ENCODE data around the gene ZNF70.
A peak's percentile ranks its signal among the peaks of the same experiment; 100 is the strongest.

Gene ZNF70

DNA sequence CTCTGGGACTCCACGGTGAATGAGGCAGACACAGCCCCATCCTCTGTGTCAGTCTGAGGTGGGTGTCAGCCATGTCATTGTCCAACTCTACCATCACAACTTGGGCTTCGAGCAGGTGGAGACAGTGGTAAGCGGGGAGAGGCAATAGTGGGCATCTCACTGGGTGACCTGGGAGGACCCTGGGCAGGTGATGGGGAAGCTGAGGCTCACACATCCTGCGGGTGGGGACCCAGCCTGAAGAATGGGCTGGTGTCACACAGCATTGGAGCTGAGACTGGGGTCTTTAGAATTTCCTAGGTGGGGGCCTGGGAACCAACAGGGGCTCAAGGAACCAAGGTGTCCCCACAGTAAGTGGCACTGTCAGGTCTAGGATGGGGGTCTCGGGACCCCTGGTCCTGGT lies 28.8 kb upstream of the ZNF70 start:
- H3K4me3 ChIP-seq (ENCODE audit: low read depth, low read length): no peak overlapping the region

DNA sequence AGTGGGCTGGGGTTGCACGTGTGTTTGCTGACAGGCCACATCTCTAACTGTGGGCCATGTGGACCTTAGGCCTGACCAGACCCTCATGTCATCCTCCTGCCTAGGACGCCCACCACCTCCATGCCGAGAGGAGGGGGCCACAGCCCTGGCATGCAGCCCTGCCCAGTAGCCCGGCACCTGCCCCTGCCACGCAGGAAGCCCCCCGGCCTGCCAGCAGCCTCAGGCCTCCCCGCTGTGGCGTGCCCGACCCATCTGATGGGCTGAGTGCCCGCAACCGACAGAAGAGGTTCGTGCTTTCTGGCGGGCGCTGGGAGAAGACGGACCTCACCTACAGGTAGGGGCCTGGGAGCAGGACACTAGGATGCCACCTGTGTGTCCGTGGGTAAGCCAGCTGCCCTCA lies 28.2 kb upstream of the ZNF70 start:
- H3K4me3 ChIP-seq (ENCODE audit: low read depth, low read length): no peak overlapping the region

DNA sequence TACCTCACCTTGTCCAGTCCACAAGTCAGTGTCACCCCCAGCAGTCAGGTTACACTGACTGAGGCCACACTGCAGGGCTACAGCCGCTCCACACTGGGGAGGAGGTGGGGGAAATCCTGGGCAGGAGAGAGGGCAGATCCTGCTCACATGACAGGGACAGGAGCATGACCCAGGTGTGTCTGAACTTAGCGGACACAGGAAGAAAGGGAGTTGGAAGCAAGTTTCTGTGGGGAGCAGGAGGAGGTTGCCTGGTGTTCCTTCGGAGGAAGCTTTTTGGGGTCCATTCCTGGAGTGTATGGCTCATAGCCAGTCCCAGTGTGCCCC lies 27.6 kb upstream of the ZNF70 start:
- no peak overlapping the region for H3K4me3 ChIP-seq (ENCODE audit: low read depth, low read length)

DNA sequence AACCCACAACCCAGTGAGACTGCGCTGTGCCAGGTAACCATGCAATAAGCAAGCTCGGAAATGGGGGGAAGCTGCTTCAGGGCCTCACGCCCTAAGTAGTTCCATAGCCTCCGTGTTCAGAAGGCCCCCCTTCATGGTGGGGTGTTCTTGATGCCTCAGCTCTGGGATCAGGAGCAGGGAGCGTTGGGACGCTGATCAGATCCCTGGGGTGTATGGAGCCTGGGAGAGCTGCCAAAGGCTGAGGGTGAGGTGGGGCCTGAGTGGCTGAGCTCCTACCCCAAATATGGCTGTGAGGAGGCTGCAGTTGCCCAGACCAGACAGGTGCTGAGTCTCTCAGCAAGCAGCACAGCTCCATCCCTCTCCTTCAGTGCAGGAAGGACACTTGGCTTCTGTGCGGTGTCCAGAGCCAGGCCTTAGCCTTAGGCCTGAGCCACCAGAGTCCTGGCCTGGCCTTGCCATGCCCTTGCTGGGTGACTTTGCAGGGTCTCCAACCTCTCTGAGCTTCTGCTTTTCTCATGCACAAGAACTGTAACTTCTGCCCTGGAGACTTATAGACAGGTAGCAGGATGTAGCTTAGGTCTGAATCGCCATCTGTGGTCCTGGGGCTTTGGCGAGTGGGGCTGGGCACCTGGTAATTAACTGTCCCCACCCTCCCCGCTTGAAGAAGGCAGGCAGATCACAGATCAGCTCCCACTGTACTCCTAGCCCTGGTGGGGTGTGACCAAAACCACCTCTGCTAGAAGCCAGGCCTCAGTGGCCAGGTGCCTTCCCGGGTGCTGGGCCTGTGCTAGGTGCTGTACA lies 27.1 kb upstream of the ZNF70 start:
- no peak overlapping the region for H3K4me3 ChIP-seq (ENCODE audit: low read depth, low read length)

DNA sequence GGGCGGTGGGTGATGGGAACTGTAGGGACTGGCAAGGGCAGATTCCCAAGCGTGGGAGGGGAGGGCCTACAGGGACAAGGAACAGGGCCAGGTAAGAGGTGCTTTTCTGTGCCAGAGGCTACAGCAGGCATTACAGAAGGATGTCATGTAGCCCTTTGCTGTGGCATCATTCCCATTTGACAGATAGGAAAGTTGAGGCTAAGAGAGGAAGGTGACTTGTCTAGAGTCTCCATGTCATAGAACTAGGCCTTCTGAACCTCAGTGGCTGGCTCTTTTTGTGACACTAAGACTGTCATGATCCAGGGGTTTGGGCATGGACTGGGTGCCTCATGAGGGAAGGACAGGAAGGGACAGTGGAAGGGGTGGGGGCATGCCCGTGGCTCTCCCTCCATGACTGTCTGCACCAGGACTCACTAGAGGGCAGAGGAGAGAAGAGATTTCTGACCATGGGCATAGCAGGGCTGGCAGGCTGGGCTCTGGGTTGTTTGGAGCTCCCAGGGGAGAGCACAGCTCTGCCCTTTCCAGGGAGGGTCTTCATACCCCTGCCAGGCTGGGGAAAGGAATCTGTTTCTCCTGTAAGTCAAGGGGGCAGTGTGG lies 25.0 kb upstream of the ZNF70 start:
- no peak overlapping the region for H3K4me3 ChIP-seq (ENCODE audit: low read depth, low read length)

DNA sequence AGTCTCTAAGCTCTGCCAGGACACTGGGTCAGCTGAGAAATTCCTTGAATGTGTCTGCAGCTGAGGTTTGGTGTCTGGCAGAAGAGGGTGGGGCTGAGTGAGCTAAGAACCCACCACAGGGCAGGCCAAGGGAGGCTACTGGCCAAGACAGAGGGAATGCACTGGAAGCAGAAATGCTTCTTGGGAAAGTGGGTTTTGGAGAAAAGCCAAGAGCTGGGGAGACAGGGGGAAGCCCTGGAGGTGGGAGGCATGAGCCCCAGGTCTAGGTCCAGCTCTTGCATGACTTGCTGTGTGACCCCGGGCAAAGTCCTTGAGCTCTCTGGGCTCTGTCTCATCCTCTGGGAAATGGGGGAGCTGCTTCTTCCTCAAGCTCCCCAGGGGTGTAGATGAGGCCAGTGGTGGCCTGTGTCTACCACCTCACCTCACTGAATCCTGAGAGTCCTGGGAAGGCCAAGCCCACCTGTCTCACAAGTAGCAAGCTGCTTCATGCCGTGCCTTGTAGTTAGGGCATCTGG lies 24.1 kb upstream of the ZNF70 start:
- no peak overlapping the region for H3K4me3 ChIP-seq (ENCODE audit: low read depth, low read length)

DNA sequence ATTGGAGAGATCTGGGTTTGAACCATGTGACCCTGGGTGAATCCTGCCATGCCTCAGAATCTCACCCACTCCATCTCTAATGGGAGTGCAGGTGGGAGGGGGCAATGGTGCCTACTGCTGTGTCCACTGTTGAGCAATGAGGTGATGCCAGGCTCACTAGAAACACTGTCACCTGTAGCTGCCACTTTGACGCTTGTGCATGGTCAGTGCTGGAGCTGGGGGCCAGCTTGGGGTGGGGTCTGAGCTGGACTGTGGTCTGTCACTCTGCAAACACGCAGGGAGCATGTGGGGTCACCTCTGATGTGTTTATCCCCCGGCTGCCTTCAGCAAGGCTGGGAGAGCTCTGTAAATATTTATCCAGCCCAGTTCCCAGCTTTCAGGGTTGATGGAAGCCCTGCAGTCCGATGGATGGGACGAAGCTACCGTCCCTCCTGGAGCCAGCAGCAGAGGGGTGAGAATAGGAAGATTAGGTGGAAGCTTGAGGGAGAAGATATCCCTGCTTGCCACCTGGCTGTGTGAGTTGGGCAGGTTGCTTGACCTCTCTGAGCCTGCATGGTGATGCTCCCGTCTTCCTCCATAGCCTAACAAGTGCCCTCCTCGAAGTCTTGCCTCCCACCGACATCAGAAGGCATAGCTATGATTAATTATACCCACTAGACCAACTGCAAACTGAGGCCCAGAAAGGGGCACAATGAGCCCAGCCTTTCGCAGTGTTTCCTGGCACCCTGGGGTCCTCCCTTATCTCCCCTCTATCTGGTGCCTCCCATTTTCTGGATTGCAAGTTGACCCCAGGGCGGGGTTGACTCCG lies 23.4 kb upstream of the ZNF70 start:
- no peak overlapping the region for H3K4me3 ChIP-seq (ENCODE audit: low read depth, low read length)

DNA sequence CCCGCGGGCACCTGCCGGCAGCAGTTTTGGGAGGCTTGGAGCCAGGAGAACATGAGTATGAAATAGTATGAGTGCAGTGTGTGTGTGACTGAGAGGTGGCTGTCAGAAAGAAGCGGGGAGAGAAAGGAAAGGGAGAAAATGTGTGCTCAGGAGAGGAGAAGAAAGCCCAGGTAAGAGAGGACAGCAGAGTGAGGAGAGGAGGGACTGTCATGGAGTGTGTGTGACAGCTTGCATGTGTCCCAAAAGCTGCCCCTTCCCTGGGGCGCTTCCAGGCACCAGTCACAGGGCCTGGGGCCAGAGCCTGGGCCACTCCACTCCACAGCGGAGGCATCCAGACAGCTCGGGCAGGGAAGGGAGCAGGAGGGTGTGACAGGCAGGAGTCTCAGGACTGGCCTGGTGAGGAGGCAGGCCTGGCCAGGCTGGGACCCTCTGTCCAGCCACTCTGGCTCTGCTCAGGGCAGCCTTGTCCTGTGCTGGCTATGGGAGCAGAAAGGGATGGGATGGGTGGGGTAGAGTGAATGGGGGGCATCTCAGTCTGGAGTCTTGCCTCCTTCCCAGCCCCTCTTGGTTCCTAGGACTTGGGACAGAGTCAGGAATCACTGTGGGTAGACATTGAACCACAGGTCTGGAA lies 22.7 kb upstream of the ZNF70 start:
- peak overlapping the region; percentile 33 for H3K4me3 ChIP-seq (ENCODE audit: low read depth, low read length)

DNA sequence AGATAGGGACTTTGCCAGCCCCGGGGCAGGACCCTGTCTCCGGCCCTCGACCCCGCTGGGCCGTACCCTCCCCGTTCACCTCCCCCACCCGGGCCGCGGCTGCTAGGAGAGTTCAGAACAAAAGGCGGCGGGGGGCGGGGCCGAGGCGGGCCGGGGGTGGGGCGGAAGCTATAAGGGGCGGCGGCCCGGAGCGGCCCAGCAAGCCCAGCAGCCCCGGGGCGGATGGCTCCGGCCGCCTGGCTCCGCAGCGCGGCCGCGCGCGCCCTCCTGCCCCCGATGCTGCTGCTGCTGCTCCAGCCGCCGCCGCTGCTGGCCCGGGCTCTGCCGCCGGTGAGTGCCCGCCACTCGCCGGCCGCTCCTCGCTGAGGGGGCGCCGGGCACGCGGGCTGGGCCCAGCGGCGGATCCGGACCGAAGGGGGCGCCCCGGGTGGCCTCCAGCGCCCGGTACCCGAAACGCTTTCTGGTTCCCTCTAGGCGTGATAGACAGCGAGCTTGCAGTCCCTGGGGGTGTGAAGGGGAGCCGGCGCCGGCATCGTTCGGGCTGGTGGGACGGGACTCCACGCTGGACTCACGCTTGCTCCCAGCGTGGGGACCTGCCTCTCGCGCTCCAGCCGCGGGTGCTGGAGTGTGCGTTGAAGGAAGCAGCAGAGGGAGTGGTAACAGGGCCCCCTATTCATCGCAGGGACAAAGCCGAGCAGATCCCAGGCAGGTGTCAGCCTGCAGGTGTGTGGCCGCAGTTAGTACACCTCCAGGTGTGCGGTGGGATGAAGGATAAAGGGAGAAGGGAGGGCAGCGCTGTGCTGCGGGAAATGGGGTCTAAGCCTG lies 21.9 kb upstream of the ZNF70 start, which contains the start of gene MMP11:
Gene MMP11, plus strand, starts transcription at position 201 of the 825 bp plus-strand sequence. Its CDS starts 22 bp downstream, at position 223.
- peak within 1 kb of the TSS; percentile 33 for H3K4me3 ChIP-seq (ENCODE audit: low read depth, low read length)

DNA sequence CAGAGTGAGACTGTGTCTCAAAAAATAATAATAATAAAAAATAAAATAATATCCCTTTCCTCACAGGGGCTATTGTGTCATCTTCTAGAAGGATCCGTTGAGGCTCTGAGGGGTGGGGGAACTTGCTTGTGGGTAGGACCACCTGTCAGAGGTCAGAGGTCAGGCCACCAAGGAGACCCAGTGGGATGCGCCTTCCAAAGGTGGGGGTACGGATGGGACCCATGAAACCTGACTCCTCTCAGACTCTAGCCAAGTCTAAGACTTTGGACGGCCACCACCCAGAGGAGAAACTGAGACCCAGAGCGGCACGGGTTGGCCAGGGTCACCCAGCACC lies 21.4 kb upstream of the ZNF70 start:
- H3K4me3 ChIP-seq (ENCODE audit: low read depth, low read length): peak overlapping the region; percentile 17

DNA sequence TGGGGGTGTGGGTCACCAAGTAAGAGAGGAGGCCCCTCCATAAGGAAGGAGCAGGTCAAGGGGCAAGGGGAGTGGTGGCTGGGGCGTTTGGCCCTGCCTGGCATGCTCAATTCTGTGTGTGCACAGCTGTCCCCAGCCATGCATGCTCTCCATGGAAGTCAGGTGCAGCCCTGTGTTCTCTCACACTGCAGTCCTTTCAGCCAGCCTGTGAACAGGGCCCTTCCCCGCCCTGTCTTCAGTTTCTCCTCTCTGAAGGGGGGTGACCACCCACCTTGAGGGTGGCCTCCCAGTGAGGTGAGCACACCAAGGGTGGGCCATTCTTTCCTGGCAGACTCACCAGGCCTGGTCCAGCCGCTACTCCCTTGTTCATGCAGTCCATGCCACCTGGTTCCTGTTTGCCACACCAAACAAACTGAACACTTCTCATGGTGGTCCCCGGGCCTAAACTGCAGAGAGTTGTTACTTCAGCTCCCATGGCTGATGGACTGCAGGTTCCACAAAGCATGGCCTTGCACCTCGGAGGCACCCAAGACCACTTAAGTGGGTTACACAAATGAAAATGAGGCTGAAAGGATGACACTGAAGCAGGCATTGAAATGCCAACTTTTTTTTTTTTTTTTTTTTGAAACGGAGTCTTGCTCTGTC lies 18.5 kb upstream of the ZNF70 start:
- H3K4me3 ChIP-seq (ENCODE audit: low read depth, low read length): no peak overlapping the region

DNA sequence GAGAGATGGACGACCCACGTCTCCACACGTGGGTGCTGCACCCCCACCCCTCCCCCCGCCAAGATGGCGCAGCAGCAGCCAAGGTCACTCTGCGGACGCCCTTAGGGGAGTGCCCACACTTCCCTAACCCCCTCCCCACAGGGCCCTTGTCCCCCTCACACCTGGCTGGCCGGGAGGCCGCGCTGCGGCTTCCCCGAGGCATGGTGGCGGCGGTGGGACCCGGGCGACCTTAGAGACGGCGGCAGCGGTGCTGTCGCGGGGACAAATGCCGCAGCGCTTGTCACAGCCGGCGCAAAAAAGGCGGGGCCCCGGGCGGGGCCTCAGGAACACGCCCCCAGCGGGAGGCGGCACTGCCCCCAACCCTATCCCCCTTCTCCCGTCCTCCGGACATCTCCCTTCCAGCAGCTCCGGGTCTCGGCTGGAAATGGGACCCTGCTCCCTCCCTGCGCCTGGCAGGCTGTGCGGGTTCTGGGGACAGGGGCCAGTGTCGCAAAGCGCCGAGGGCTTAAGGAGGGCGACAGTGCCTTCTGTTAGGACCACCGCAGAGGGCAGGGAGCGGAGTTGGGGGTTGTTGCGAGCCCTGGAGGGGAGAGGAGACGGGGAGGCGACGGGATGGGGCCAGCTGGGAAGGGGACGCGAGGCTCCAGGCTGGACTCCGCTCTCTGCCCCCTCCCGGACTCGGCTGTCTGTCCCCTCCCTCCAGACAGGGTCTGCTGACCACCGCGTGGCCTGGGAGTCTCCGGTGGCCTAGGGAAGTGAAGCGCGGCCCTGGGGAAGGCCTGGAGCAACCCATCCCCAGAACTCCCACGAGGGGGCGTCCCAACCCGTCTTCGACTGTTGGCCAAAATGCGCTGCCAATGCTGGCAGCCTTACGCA lies 17.0 kb upstream of the ZNF70 start, which contains the start of gene CHCHD10:
Gene CHCHD10, minus strand, starts transcription at position 300 of the 876 bp plus-strand sequence. Its CDS starts 98 bp downstream, at position 202.
- peak within 1 kb of the TSS; percentile 67 for H3K4me3 ChIP-seq (ENCODE audit: low read depth, low read length)

DNA sequence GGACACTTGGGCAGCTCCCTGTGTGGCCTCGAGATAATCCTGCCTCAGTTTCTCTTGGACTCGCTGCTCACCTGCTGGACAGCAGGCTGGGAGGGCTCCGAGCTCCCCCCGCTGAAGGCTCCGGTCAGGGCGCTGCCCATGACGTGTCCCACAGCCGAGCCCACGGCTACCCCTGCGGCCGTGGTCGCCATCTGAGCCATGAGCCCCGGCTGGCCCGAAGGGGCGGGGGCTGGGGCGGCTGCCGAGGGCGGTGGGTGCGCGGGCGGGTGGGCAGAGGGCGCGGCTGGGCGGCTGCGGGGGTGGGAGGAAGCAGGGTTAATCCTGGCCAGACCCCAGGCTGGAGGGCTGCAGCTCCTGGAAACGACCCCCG lies 16.4 kb upstream of the ZNF70 start:
- H3K4me3 ChIP-seq (ENCODE audit: low read depth, low read length): peak overlapping the region; percentile 67

DNA sequence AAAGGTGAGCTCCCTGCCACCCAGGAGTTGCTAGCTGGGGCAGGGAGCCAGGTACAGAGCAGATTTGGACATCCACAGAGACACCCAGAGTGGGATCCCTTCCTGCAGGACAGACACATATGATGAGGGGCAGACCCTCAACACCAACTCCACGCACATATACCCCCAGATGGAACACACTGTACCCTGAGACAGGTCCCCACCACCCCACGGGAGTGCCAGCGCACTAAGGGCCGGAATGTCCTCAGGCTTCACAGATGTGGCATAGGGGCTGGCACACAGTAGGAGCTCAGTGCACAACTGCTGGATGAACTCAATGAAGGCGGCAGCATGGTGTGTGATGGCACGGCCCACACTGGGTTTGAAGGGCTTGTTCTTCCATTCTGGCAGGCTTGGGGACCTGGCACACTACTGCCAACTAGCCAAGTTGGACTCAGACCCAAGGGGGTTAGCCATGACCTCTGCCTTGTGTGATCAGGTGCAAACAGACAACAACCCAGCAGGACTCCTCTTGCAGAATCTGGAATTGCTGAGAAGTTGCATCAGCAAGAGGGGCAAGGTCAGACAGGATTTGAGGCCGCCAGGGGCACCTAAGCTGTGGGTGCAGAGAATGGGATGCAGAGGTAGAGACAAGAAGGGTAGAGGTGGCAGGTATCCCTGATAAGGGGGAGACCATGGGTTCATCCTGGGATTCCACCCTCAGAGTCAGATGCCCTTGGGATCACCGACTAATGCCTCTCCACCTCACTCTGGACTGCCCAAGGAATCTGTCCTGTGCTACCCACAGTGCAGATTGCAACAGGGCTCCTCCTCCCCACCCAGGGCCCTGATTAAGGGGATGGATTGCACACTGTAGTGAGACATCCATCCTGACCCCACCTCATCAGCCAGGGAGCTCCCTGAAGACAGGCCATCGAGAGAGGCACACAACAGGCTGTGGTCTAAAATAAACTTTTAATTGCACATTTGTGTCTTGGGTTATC lies 14.3 kb upstream of the ZNF70 start:
- H3K4me3 ChIP-seq (ENCODE audit: low read depth, low read length): no peak overlapping the region

DNA sequence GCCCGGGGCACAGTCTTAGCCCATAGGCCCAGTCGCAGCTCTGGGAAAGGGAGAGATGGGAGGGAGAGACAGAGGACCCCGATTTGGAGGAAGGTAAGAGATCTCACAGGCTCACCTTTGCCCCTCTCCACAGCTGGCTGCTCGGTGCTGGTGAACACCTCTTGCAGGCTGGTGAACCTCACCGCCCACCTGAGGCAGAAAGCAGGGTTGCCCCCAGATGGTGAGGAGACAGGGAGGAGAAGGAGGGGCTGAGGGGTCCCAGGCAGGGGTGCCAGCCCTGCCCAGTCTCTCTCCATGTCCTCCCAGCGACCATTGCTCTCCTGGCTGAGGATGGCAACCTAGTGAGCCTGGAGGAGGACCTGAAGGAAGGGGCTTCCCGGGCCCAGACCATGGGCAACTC lies 13.0 kb upstream of the ZNF70 start:
- H3K4me3 ChIP-seq (ENCODE audit: low read depth, low read length): no peak overlapping the region

DNA sequence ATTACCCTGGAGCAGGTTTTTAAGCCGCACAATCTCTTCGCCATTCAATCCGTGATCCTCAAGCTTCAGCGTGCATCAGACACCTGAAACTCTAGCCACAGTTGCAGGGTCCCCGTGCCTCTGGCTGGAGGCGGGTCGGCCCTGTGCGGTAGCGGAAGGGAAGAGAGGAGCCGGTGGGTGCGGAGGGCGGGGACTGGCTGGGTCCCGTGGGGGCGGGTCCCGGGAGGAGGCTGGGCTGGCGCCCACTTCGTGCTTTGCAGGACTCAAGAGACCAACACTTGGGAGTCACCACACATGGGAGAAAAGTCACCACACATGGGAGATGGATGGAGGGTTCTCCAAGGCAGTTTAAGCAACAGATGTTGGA lies 12.7 kb upstream of the ZNF70 start:
- peak overlapping the region; percentile 18 for H3K4me3 ChIP-seq (ENCODE audit: low read depth, low read length)

DNA sequence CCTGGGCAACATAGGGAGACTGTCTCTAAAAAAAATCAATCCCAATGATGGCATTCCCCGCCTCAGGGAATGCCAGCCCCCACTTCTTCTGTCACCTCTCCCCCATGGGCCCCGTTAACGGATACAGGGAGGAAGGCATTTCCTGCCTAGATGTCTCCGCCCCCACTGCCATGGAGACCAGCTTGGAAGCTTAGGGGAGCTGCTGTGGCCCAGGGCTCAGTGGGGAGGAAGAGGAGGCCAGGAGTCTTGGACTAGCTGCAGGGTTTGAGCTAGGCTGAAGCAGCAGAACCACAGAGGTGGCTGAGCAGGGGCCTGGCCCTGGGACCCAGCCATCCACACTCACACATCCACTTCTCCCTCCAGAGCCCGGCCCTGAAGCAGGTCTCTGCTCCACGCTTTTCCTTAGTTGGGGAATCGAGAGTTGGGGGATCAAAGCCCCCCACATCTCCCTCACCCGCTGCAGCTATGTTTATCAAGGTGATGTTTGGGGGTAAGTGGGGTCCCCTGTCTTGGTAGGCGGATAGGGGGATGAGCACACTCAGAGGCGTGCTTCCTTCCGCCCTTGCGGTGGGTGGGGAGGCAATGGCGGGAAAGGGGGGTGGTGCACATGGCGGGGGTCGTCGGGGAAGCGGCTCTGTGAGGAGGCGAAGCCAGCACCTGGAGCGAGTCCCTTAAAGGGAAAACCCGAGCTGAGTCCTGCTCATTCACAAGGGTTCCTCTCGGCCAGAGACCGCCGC lies 12.1 kb upstream of the ZNF70 start, which contains the start of gene C22orf15:
Gene C22orf15, plus strand, starts transcription at position 149 of the 737 bp plus-strand sequence. Its CDS starts 317 bp downstream, at position 466.
- peak within 1 kb of the TSS; percentile 18 for H3K4me3 ChIP-seq (ENCODE audit: low read depth, low read length)
